ENCODE measurements around the gene SPDYE4. TPM values are rescaled to one million over a fixed set of nuclear protein-coding genes. Genes with fewer than 3 reads are reported as not detected.

SPDYE4 gene
- total and polyA plus RNA-seq, 2 experiments from 2014 or later: not detected

DNA sequence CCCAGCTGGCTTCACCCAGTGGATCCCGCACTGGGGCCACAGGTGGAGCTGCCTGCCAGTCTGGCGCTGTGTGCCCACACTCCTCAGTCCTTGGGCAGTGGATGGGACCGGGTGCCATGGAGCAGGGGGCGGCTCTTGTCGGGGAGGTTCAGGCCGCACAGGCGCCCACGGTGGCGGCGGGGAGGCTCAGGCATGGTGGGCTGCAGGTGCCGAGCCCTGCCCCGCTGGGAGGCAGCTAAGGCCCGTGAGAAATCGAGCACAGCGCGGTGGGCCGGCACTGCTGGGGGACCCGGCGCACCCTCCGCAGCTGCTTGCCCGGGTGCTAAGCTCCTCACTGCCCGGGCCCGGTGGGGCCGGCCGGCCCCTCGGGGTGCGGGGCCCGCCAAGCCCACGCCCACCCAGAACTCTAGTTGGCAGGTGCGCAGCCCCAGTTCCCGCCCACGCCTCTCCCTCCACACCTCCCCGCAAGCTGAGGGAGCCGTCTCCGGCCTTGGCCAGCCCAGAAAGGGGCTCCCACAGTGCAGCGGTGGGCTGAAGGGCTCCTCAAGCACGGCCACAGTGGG lies 40.3 kb downstream of the SPDYE4 start:
- no peaks in the 10 kb centered on the region for H4K20me1 ChIP-seq (replicated peaks; ENCODE audit: insufficient read depth)
- no peaks in the 10 kb centered on the region for H3K9me2 ChIP-seq (ENCODE audit: insufficient read depth)
- no peaks in the 10 kb centered on the region for H3K4me1 ChIP-seq (ENCODE audit: insufficient read depth)
- no peak overlapping the region for H2AFZ ChIP-seq
- no peaks in the 10 kb centered on the region for H3K36me3 ChIP-seq (ENCODE audit: insufficient read depth)
- Mint-ChIP-seq H3K27me3 (ENCODE audit: insufficient read depth, low read depth, poor library complexity) (peaks cover 8% of the 10 kb centered on the region), H3K4me1 (no peaks in the 10 kb centered on the region), H3K36me3 (ENCODE audit: low read depth) (no peaks in the 10 kb centered on the region), H3K4me3 (no peak overlapping the region), H3K9me3 (peaks cover 4% of the 10 kb centered on the region; the same call in 1 of the 3 replicates), H3K27ac (no peak overlapping the region)
- no peak overlapping the region for H3K4me2 ChIP-seq
- H3K27me3 ChIP-seq (ENCODE audit: insufficient read depth): no peaks in the 10 kb centered on the region
- no peak overlapping the region for H3K4me3 ChIP-seq
- ATAC-seq (no peak), DNase-seq (ENCODE audit: low spot score) (no peak)
- H3F3A ChIP-seq (replicated peaks; ENCODE audit: low read depth): no peaks in the 10 kb centered on the region
- H3K27ac ChIP-seq (ENCODE audit: low read depth): no peak overlapping the region
- TF ChIP-seq JUNB (IDR thresholded peaks at IDR 0.05; ENCODE audit: unreplicated experiment): no peak
- TF ChIP-seq ZNF331 (CRISPR knock-in tag; IDR thresholded peaks at IDR 0.05; ENCODE audit: low read depth): no peak
- no peaks in the 10 kb centered on the region for H3K79me2 ChIP-seq (replicated peaks; ENCODE audit: insufficient read depth)

- H3K4me2 ChIP-seq: no peak overlapping the region
- Mint-ChIP-seq H3K36me3 (ENCODE audit: low read depth) (no peaks in the 10 kb centered on the region), H3K4me3 (no peak overlapping the region), H3K27me3 (ENCODE audit: insufficient read depth, low read depth, poor library complexity) (peaks cover 7% of the 10 kb centered on the region), H3K27ac (no peak overlapping the region), H3K4me1 (no peaks in the 10 kb centered on the region), H3K9me3 (0 out of 3 replicates have a peak, but pooled peaks cover 4% of the 10 kb centered on the region)
- H2AFZ ChIP-seq: peak overlapping the region; percentile 52; the same call in 1 of the 2 replicates
- no peaks in the 10 kb centered on the region for H3K27me3 ChIP-seq (ENCODE audit: insufficient read depth)
- H3F3A ChIP-seq (replicated peaks; ENCODE audit: low read depth): no peaks in the 10 kb centered on the region
- no peaks in the 10 kb centered on the region for H3K36me3 ChIP-seq (ENCODE audit: insufficient read depth)
- no peak overlapping the region for H3K4me3 ChIP-seq
- H3K79me2 ChIP-seq (replicated peaks; ENCODE audit: insufficient read depth): no peaks in the 10 kb centered on the region
- no peaks in the 10 kb centered on the region for H4K20me1 ChIP-seq (replicated peaks; ENCODE audit: insufficient read depth)
- no peaks in the 10 kb centered on the region for H3K4me1 ChIP-seq (ENCODE audit: insufficient read depth)
- ATAC-seq (no peak), DNase-seq (ENCODE audit: low spot score) (no peak)
- no peaks in the 10 kb centered on the region for H3K9me2 ChIP-seq (ENCODE audit: insufficient read depth)
- TF ChIP-seq ZNF462 (CRISPR knock-in tag; IDR thresholded peaks at IDR 0.05) (no peak), STAT1 (IDR thresholded peaks at IDR 0.05; ENCODE audit: unreplicated experiment) (no peak), CTCF (conservative IDR thresholded peaks at IDR 0.05; ENCODE audit: low read depth in 2 of 2) (no peak), EZH2phosphoT487 (IDR thresholded peaks at IDR 0.05; ENCODE audit: unreplicated experiment) (no peak), EZH2 (IDR thresholded peaks at IDR 0.05; ENCODE audit: low read depth, unreplicated experiment) (no peak), CREB1 (CRISPR knock-in tag; IDR thresholded peaks at IDR 0.05; ENCODE audit: low read depth) (no peak), ZNF114 (CRISPR knock-in tag; IDR thresholded peaks at IDR 0.05) (no peak), JUNB (IDR thresholded peaks at IDR 0.05; ENCODE audit: unreplicated experiment) (no peak), POLR2AphosphoS5 (IDR thresholded peaks at IDR 0.05; ENCODE audit: low read depth) (no peak)
- TF ChIP-seq, protein P1, sequence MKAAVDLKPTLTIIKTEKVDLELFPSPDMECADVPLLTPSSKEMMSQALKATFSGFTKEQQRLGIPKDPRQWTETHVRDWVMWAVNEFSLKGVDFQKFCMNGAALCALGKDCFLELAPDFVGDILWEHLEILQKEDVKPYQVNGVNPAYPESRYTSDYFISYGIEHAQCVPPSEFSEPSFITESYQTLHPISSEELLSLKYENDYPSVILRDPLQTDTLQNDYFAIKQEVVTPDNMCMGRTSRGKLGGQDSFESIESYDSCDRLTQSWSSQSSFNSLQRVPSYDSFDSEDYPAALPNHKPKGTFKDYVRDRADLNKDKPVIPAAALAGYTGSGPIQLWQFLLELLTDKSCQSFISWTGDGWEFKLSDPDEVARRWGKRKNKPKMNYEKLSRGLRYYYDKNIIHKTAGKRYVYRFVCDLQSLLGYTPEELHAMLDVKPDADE (IDR thresholded peaks at IDR 0.05): no peak
- H3K27ac ChIP-seq (ENCODE audit: low read depth): no peak overlapping the region
Observed at GRCh38 chr17:8713878-8714277, 44.5 kb downstream of the SPDYE4 start.
